PFSK-1 (cell line): Measurements from ENCODE around the gene APLN. TPM values are rescaled to one million over a fixed set of nuclear protein-coding genes. Genes with fewer than 3 reads are reported as not detected.

Experiments used
- FOXP2 ChIP-seq: optimal IDR thresholded peaks from 2 replicates; pipeline ENCODE3; 2011; ENCODE audit warnings: borderline replicate concordance, control low read depth, inconsistent platforms; ENCODE audit not compliant: insufficient read depth; ENCODE audit errors: extremely low read length, extremely low read depth
- POLR2AphosphoS5 ChIP-seq: IDR thresholded peaks from 2 replicates; pipeline ENCODE4 v1.6.1; 2012; ENCODE audit warnings: low read depth, mild to moderate bottlenecking, control low read depth, low read length, moderate library complexity
- REST ChIP-seq, 2 experiments: IDR thresholded peaks; 2 replicates each; pipeline versions ENCODE4 v1.6.1 to v1.8.0; 2011 to 2012; ENCODE audit warnings: low read depth in 2 of 2, low read length in 2 of 2, control low read depth in 1 of 2, inconsistent platforms in 1 of 2, mild to moderate bottlenecking in 1 of 2, moderate library complexity in 1 of 2; ENCODE audit not compliant: insufficient read depth in 1 of 2
- SIN3A ChIP-seq: IDR thresholded peaks from 2 replicates; pipeline ENCODE4 v1.6.1; 2012; ENCODE audit warnings: mild to moderate bottlenecking, low read length, moderate library complexity, borderline replicate concordance; ENCODE audit not compliant: insufficient read depth
- TAF1 ChIP-seq: IDR thresholded peaks from 2 replicates; pipeline ENCODE4 v1.6.1; 2012; ENCODE audit warnings: low read length, control low read depth, borderline replicate concordance; ENCODE audit not compliant: insufficient read depth
- polyA plus RNA-seq: library from polyadenylated mRNA; unstranded; fragments of >200 nt; gene quantifications from one replicate; pipeline ENCODE4 v1.2.1, GENCODE V29; 2012; ENCODE audit warnings: low read depth, missing spikeins; ENCODE audit not compliant: insufficient read length

Gene APLN, protein sequence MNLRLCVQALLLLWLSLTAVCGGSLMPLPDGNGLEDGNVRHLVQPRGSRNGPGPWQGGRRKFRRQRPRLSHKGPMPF
- polyA plus RNA-seq, result 2.7 TPM

- TF ChIP-seq FOXP2 (peak; percentile 10), POLR2AphosphoS5 (peak; percentile 62), REST (IDR thresholded peaks at IDR 0.05; ENCODE audit: insufficient read depth in 1 of 2, low read depth in 2 of 2, low read length in 2 of 2) (no peak)
Observed at GRCh38 chrX:129654652-129655546, at the start of gene APLN. TSS of gene APLN (minus strand) at chrX:129654956. CDS start at chrX:129654630, 326 bp downstream.

DNA sequence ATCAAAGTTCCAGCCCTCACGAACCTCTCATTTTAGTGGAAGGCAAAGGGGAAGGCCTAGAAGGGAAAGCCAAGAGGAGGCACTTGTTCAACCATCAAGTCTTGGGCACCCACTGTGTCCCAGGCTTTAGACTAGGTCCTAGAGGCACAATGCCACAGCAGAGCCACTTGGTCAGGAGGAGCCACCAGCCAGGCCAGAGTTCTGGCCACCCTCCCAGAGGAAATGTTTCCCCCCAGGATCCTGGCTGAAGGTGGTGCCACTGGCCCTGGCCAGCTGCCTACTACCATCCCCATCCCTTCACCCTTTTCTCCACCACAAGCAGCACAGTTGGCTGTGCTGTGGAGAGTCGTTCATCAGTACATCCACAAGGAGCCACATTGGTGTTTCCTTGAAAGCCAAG is 49.7 kb upstream of the APLN start:
- TF ChIP-seq TAF1, result no peak
- no peak for TF ChIP-seq POLR2AphosphoS5
- no peak for TF ChIP-seq REST (IDR thresholded peaks at IDR 0.05; ENCODE audit: insufficient read depth in 1 of 2, low read depth in 2 of 2, low read length in 2 of 2)
- no peak for TF ChIP-seq SIN3A
- TF ChIP-seq FOXP2, result no peak

GRCh38 chrX:129701624-129702069 is 46.9 kb upstream of the APLN start:
- no peak for TF ChIP-seq SIN3A
- no peak for TF ChIP-seq REST (IDR thresholded peaks at IDR 0.05; ENCODE audit: insufficient read depth in 1 of 2, low read depth in 2 of 2, low read length in 2 of 2)
- TF ChIP-seq FOXP2, result no peak
- no peak for TF ChIP-seq TAF1
- no peak for TF ChIP-seq POLR2AphosphoS5

GRCh38 chrX:129700536-129700935 is 45.8 kb upstream of the APLN start:
- TF ChIP-seq SIN3A, result no peak
- TF ChIP-seq POLR2AphosphoS5, result no peak
- TF ChIP-seq FOXP2, result no peak
- TF ChIP-seq REST (IDR thresholded peaks at IDR 0.05; ENCODE audit: insufficient read depth in 1 of 2, low read depth in 2 of 2, low read length in 2 of 2), result no peak
- no peak for TF ChIP-seq TAF1
